ENCODE results near the gene HAGHL. TPM values are rescaled to one million over a fixed set of nuclear protein-coding genes. Genes with fewer than 3 reads are reported as not detected.
"Not testable (repeated sequence)": the region's sequence is repeated elsewhere in the genome, so short reads cannot be mapped to it uniquely, and the experiment has no call there.

Gene HAGHL
- polyA plus RNA-seq, 1 donor = 9.1 TPM

- Histone ChIP-seq H3K36me3 (ENCODE audit: control insufficient read depth, insufficient read depth, low read length) (peaks cover 19% of the 10 kb centered on the region), H3K4me1 (ENCODE audit: control insufficient read depth, insufficient read depth, low read length) (peaks cover 13% of the 10 kb centered on the region), H3K27ac (ENCODE audit: low read length) (no peak overlapping the region), H3K4me3 (ENCODE audit: low read length) (peak overlapping the region; percentile 71), H3K9me3 (ENCODE audit: control insufficient read depth, low read depth, low read length) (peaks cover 19% of the 10 kb centered on the region), H3K27me3 (ENCODE audit: control insufficient read depth, insufficient read depth, low read length) (peaks cover 29% of the 10 kb centered on the region)
- no CpG with 5 or more reads among the region's 26 CpGs for WGBS (ENCODE audit: insufficient coverage, low lambda C conversion rate)
- DNase-seq = no peak
These were observed 37.6 kb upstream of the HAGHL start for GRCh38 chr16:689175-689897.

- not testable (repeated sequence) for H3K27ac ChIP-seq (ENCODE audit: low read length); DNase-seq; H3K4me3 ChIP-seq (ENCODE audit: low read length)
- peaks cover 24% of the 10 kb centered on the region for H3K9me3 ChIP-seq (ENCODE audit: control insufficient read depth, low read depth, low read length)
- whole genome bisulfite sequencing (ENCODE audit: insufficient coverage, low lambda C conversion rate) = no CpG with 5 or more reads among the region's 16 CpGs
- H3K36me3 ChIP-seq (ENCODE audit: control insufficient read depth, insufficient read depth, low read length) = peaks cover 13% of the 10 kb centered on the region
- H3K4me1 ChIP-seq (ENCODE audit: control insufficient read depth, insufficient read depth, low read length) = peaks cover 21% of the 10 kb centered on the region
- peaks cover 47% of the 10 kb centered on the region for H3K27me3 ChIP-seq (ENCODE audit: control insufficient read depth, insufficient read depth, low read length)
These were observed 35.7 kb upstream of the HAGHL start for GRCh38 chr16:691242-691641.

- Histone ChIP-seq H3K36me3 (ENCODE audit: control insufficient read depth, insufficient read depth, low read length) (peaks cover 5% of the 10 kb centered on the region), H3K9me3 (ENCODE audit: control insufficient read depth, low read depth, low read length) (peaks cover 18% of the 10 kb centered on the region), H3K4me3 (ENCODE audit: low read length) (no peak overlapping the region), H3K4me1 (ENCODE audit: control insufficient read depth, insufficient read depth, low read length) (peaks cover 21% of the 10 kb centered on the region), H3K27me3 (ENCODE audit: control insufficient read depth, insufficient read depth, low read length) (peaks cover 57% of the 10 kb centered on the region), H3K27ac (ENCODE audit: low read length) (no peak overlapping the region)
- 63% methylated on average over 5 of the region's 10 CpGs for WGBS (ENCODE audit: insufficient coverage, low lambda C conversion rate)
- DNase-seq = no peak
These were observed 34.4 kb upstream of the HAGHL start for GRCh38 chr16:692356-693108.

- no peak for DNase-seq
- Histone ChIP-seq H3K36me3 (ENCODE audit: control insufficient read depth, insufficient read depth, low read length) (no peaks in the 10 kb centered on the region), H3K4me3 (ENCODE audit: low read length) (no peak overlapping the region), H3K4me1 (ENCODE audit: control insufficient read depth, insufficient read depth, low read length) (peaks cover 21% of the 10 kb centered on the region), H3K27ac (ENCODE audit: low read length) (no peak overlapping the region), H3K27me3 (ENCODE audit: control insufficient read depth, insufficient read depth, low read length) (peaks cover 63% of the 10 kb centered on the region), H3K9me3 (ENCODE audit: control insufficient read depth, low read depth, low read length) (peaks cover 18% of the 10 kb centered on the region)
- no CpG with 5 or more reads among the region's 22 CpGs for WGBS (ENCODE audit: insufficient coverage, low lambda C conversion rate)
These were observed 33.5 kb upstream of the HAGHL start for GRCh38 chr16:693364-693763.

GRCh38 chr16:693766-694165, 33.1 kb upstream of the HAGHL start:
- Histone ChIP-seq H3K36me3 (ENCODE audit: control insufficient read depth, insufficient read depth, low read length) (no peaks in the 10 kb centered on the region), H3K4me3 (ENCODE audit: low read length) (no peak overlapping the region), H3K9me3 (ENCODE audit: control insufficient read depth, low read depth, low read length) (peaks cover 18% of the 10 kb centered on the region), H3K27ac (ENCODE audit: low read length) (no peak overlapping the region), H3K4me1 (ENCODE audit: control insufficient read depth, insufficient read depth, low read length) (peaks cover 21% of the 10 kb centered on the region), H3K27me3 (ENCODE audit: control insufficient read depth, insufficient read depth, low read length) (peaks cover 66% of the 10 kb centered on the region)
- WGBS (ENCODE audit: insufficient coverage, low lambda C conversion rate) = no CpG with 5 or more reads among the region's 37 CpGs
- peak in 1 of 2 donors; percentile 38 for DNase-seq

GRCh38 chr16:694187-694862, 32.6 kb upstream of the HAGHL start:
- H3K4me3 ChIP-seq (ENCODE audit: low read length) = no peak overlapping the region
- peaks cover 18% of the 10 kb centered on the region for H3K9me3 ChIP-seq (ENCODE audit: control insufficient read depth, low read depth, low read length)
- no peak overlapping the region for H3K27ac ChIP-seq (ENCODE audit: low read length)
- no CpG with 5 or more reads among the region's 64 CpGs for WGBS (ENCODE audit: insufficient coverage, low lambda C conversion rate)
- DNase-seq = no peak
- H3K36me3 ChIP-seq (ENCODE audit: control insufficient read depth, insufficient read depth, low read length) = no peaks in the 10 kb centered on the region
- peaks cover 17% of the 10 kb centered on the region for H3K4me1 ChIP-seq (ENCODE audit: control insufficient read depth, insufficient read depth, low read length)
- peaks cover 71% of the 10 kb centered on the region for H3K27me3 ChIP-seq (ENCODE audit: control insufficient read depth, insufficient read depth, low read length)

GRCh38 chr16:694863-695354, 32.0 kb upstream of the HAGHL start:
- peaks cover 77% of the 10 kb centered on the region for H3K27me3 ChIP-seq (ENCODE audit: control insufficient read depth, insufficient read depth, low read length)
- peaks cover 18% of the 10 kb centered on the region for H3K9me3 ChIP-seq (ENCODE audit: control insufficient read depth, low read depth, low read length)
- DNase-seq = no peak
- no peak overlapping the region for H3K4me3 ChIP-seq (ENCODE audit: low read length)
- H3K27ac ChIP-seq (ENCODE audit: low read length) = no peak overlapping the region
- peaks cover 13% of the 10 kb centered on the region for H3K4me1 ChIP-seq (ENCODE audit: control insufficient read depth, insufficient read depth, low read length)
- H3K36me3 ChIP-seq (ENCODE audit: control insufficient read depth, insufficient read depth, low read length) = no peaks in the 10 kb centered on the region
- no CpG with 5 or more reads among the region's 37 CpGs for WGBS (ENCODE audit: insufficient coverage, low lambda C conversion rate)

- DNase-seq = peak in 1 of 2 donors; percentile 62
- H3K4me3 ChIP-seq (ENCODE audit: low read length) = no peak overlapping the region
These were observed 31.4 kb upstream of the HAGHL start for GRCh38 chr16:695355-696089.

GRCh38 chr16:698911-699671, 27.8 kb upstream of the HAGHL start:
- no peak overlapping the region for H3K4me3 ChIP-seq (ENCODE audit: low read length)
- peaks cover 18% of the 10 kb centered on the region for H3K9me3 ChIP-seq (ENCODE audit: control insufficient read depth, low read depth, low read length)
- no peak overlapping the region for H3K27ac ChIP-seq (ENCODE audit: low read length)
- H3K4me1 ChIP-seq (ENCODE audit: control insufficient read depth, insufficient read depth, low read length) = peaks cover 12% of the 10 kb centered on the region
- H3K36me3 ChIP-seq (ENCODE audit: control insufficient read depth, insufficient read depth, low read length) = no peaks in the 10 kb centered on the region
- H3K27me3 ChIP-seq (ENCODE audit: control insufficient read depth, insufficient read depth, low read length) = peaks cover 91% of the 10 kb centered on the region
- no peak for DNase-seq
- WGBS (ENCODE audit: insufficient coverage, low lambda C conversion rate) = no CpG with 5 or more reads among the region's 19 CpGs

More at GRCh38 chr16:695355-696089, 31.4 kb upstream of the HAGHL start:
- peaks cover 83% of the 10 kb centered on the region for H3K27me3 ChIP-seq (ENCODE audit: control insufficient read depth, insufficient read depth, low read length)
- peaks cover 18% of the 10 kb centered on the region for H3K9me3 ChIP-seq (ENCODE audit: control insufficient read depth, low read depth, low read length)
- no CpG with 5 or more reads among the region's 71 CpGs for whole genome bisulfite sequencing (ENCODE audit: insufficient coverage, low lambda C conversion rate)
- no peak overlapping the region for H3K27ac ChIP-seq (ENCODE audit: low read length)
- no peaks in the 10 kb centered on the region for H3K36me3 ChIP-seq (ENCODE audit: control insufficient read depth, insufficient read depth, low read length)
- H3K4me1 ChIP-seq (ENCODE audit: control insufficient read depth, insufficient read depth, low read length) = peaks cover 13% of the 10 kb centered on the region

Data from large intestine (tissue), 3 donors.